ENCODE measurements around the gene KCNK3.

KCNK3 gene

GRCh38 chr2:26666671-26667070 lies 25.9 kb upstream of the KCNK3 start:
- no peak for DNase-seq

- no peak for DNase-seq
Observed at GRCh38 chr2:26668041-26668440, 24.5 kb upstream of the KCNK3 start.

GRCh38 chr2:26668856-26669750 lies 23.4 kb upstream of the KCNK3 start:
- no peak for DNase-seq

- no peak for DNase-seq
Observed at GRCh38 chr2:26670171-26670570, 22.4 kb upstream of the KCNK3 start.

- no peak for DNase-seq
Observed at GRCh38 chr2:26670931-26671460, 21.5 kb upstream of the KCNK3 start.

GRCh38 chr2:26671691-26672090 lies 20.8 kb upstream of the KCNK3 start:
- no peak for DNase-seq

- DNase-seq, result no peak
Observed at GRCh38 chr2:26672112-26672817, 20.3 kb upstream of the KCNK3 start.

GRCh38 chr2:26672818-26673393 lies 19.6 kb upstream of the KCNK3 start:
- DNase-seq, result no peak

- no peak for DNase-seq
Observed at GRCh38 chr2:26674002-26674751, 18.3 kb upstream of the KCNK3 start.

GRCh38 chr2:26674771-26675170 lies 17.8 kb upstream of the KCNK3 start:
- DNase-seq, result no peak

- no peak for DNase-seq
Observed at GRCh38 chr2:26675651-26676255, 16.8 kb upstream of the KCNK3 start.

- DNase-seq, result no peak
Observed at GRCh38 chr2:26678035-26678434, 14.5 kb upstream of the KCNK3 start.

GRCh38 chr2:26679867-26680266 lies 12.7 kb upstream of the KCNK3 start:
- DNase-seq, result no peak

- DNase-seq, result no peak
Observed at GRCh38 chr2:26681656-26682055, 10.9 kb upstream of the KCNK3 start.

- no peak for DNase-seq
Observed at GRCh38 chr2:26682155-26682554, 10.4 kb upstream of the KCNK3 start.

- no peak for DNase-seq
Observed at GRCh38 chr2:26683583-26683982, 8.9 kb upstream of the KCNK3 start.

GRCh38 chr2:26685341-26685740 lies 7.2 kb upstream of the KCNK3 start:
- no peak for DNase-seq

GRCh38 chr2:26685989-26686839 lies 6.3 kb upstream of the KCNK3 start:
- no peak for DNase-seq

GRCh38 chr2:26687328-26687727 lies 5.2 kb upstream of the KCNK3 start:
- no peak for DNase-seq

GRCh38 chr2:26687801-26688200 lies 4.7 kb upstream of the KCNK3 start:
- no peak for DNase-seq

- no peak for DNase-seq
Observed at GRCh38 chr2:26691161-26691560, 1.4 kb upstream of the KCNK3 start.

Data from activated CD4-positive, alpha-beta T cell treated with anti-CD3 and anti-CD28 coated beads for 1 hour (primary cell).